NCI-H2227 (cell line): ENCODE data around the gene ZC3HAV1.
"Not testable (repeated sequence)": the region's sequence is repeated elsewhere in the genome, so short reads cannot be mapped to it uniquely, and the experiment has no call there.

Source experiments
- DNase-seq: peaks from one replicate; lab custom pipeline; 2025; ENCODE audit not compliant: unreplicated experiment; lab: John Stamatoyannopoulos, UW

ZC3HAV1 gene

GRCh38 chr7:139026551-139026950 lies 83.0 kb downstream of the ZC3HAV1 start:
- no peak for DNase-seq

DNA sequence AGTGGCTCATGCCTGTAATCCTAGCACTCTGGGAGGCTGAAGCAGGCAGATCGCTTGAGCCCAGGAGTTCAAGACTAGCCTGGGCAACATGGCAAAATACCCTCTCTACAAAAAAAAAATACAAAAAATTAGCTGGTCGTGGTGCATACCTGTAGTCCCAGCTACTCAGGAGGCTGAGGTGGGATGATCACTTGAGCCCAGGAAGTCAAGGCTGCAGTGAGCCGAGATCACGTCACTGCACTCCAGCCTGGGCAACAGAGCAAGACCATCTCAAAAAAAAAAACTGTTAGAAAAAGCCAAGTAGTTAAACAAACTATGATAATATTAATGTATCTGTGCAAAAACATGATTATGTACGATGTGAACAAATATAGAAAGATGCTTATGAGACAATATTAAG lies 83.7 kb downstream of the ZC3HAV1 start:
- DNase-seq: not testable (repeated sequence)

- no peak for DNase-seq
Measured at GRCh38 chr7:139023076-139023475, 86.4 kb downstream of the ZC3HAV1 start.

GRCh38 chr7:139022286-139022685 lies 87.2 kb downstream of the ZC3HAV1 start:
- DNase-seq: no peak

GRCh38 chr7:139018910-139019309 lies 90.6 kb downstream of the ZC3HAV1 start:
- no peak for DNase-seq

DNA sequence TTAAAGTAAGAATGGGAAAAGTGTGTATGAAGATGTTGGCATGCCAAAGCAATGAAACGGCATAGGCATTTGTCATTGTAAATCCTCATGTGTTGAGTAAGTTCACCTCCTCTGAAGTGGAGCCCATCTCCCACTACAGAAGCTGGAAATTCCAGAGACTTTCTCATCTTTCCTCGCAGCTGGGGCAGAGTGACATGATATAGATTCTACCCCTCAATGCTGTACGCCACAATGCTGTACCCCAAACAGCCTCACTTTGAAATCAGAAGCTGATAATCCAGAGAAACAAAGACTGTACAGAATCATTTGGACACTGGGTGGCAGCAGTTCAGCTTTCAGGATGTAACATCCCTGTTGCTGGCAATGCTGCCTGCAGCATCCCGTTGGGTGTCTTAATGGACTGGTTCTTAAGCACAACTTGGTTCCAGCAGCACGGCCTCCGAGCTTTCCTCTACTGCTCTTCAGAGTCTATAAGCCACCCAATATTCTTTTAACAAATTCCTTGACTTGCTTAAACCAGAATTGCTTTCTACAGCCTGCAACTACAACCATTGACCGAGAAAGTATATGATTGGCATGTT lies 92.5 kb downstream of the ZC3HAV1 start:
- DNase-seq: peak; percentile 80

GRCh38 chr7:139011373-139011772 lies 98.1 kb downstream of the ZC3HAV1 start:
- DNase-seq: no peak

GRCh38 chr7:139004321-139005090 lies 105.0 kb downstream of the ZC3HAV1 start:
- no peak for DNase-seq

DNA sequence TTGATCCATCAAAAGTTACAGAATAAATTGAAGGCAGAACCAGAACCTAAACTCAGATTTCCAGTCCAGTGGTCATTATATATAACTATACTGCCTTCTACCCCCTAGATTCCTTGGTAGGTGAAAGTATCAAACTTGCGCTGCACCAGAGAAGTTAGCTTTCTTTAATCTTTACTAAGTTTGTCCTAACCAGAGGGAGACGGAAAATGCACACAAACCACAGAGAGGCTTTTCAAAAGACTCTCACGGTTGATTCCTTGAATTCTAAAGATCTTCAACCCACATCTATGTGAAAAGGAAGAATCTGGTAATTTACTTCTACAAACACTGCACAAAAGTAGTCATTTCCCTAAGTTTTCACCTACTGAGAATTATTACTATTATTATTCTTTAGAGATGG lies 110.1 kb downstream of the ZC3HAV1 start:
- no peak for DNase-seq
